Measurements from ENCODE around the gene ESYT1. TPM values are rescaled to one million over a fixed set of nuclear protein-coding genes. Genes with fewer than 3 reads are reported as not detected.

ESYT1 gene
- total and polyA plus RNA-seq, 10 of the 15 experiments (the other 5 are each of a cell fraction or from before 2014, with no cell fraction given): 47.5 to 120 (median 87.1) TPM

- DNase-seq (ENCODE audit: low read depth, low spot score): no peak
- Histone ChIP-seq H4K20me1 (ENCODE audit: control insufficient read depth, insufficient read depth) (no peaks in the 10 kb centered on the region; the same call in 1 of the 2 replicates), H3K27me3 (replicated peaks in 1 of 2; ENCODE audit: control insufficient read depth in 2 of 2, insufficient read depth in 2 of 2, low read length in 1 of 2) (no peaks in the 10 kb centered on the region), H3K9me3 (replicated peaks; ENCODE audit: control insufficient read depth, insufficient read depth, low read length) (no peaks in the 10 kb centered on the region), H3K36me3 (ENCODE audit: control insufficient read depth in 2 of 2, insufficient read depth in 2 of 2, low read length in 1 of 2) (no peaks in the 10 kb centered on the region), H3K27ac (ENCODE audit: control insufficient read depth, insufficient read depth) (peak overlapping the region; percentile 91; the same call in 1 of the 2 replicates), H3K4me1 (ENCODE audit: control insufficient read depth, insufficient read depth, low read length) (0 out of 2 replicates have a peak, but pooled peaks cover 4% of the 10 kb centered on the region), H3K4me2 (ENCODE audit: control insufficient read depth, insufficient read depth) (peak overlapping the region; percentile 99), H3K9ac (ENCODE audit: control insufficient read depth, insufficient read depth, low read length) (peak overlapping the region; percentile 87), H3K79me2 (ENCODE audit: control insufficient read depth, insufficient read depth, low read length) (peaks cover 27% of the 10 kb centered on the region), H2AFZ (ENCODE audit: control insufficient read depth, low read depth, low read length) (peak overlapping the region; percentile 65), H3K4me3 (peak overlapping the region; percentile 50; the same call in 1 of the 2 replicates)
- TF ChIP-seq E2F8 (IDR thresholded peaks at IDR 0.05; ENCODE audit: low read depth, partially characterized antibody) (no peak), FOS (IDR thresholded peaks at IDR 0.05; ENCODE audit: borderline replicate concordance, extremely low read depth, insufficient read length) (no peak), ZNF622 (IDR thresholded peaks at IDR 0.05) (no peak), JUNB (IDR thresholded peaks at IDR 0.05) (no peak), IKZF1 (conservative IDR thresholded peaks at IDR 0.05) (no peak), EP300 (IDR thresholded peaks at IDR 0.05; ENCODE audit: borderline replicate concordance in 1 of 2, control insufficient read depth in 1 of 2, low read depth in 2 of 2, low read length in 2 of 2) (no peak), EGR1 (IDR thresholded peaks at IDR 0.05; ENCODE audit: borderline replicate concordance in 1 of 2, low read depth in 2 of 2, low read length in 2 of 2) (no peak), USF2 (IDR thresholded peaks at IDR 0.05; ENCODE audit: borderline replicate concordance, low read depth, low read length) (no peak), RFX5 (IDR thresholded peaks at IDR 0.05; ENCODE audit: low read depth, low read length) (no peak), BHLHE40 (IDR thresholded peaks at IDR 0.05; ENCODE audit: borderline replicate concordance in 1 of 2, low read depth in 2 of 2, low read length in 1 of 2) (no peak), IRF4 (IDR thresholded peaks at IDR 0.05; ENCODE audit: low read depth, low read length) (no peak)
- no peak for FAIRE-seq
- ATAC-seq: no peak
- POLR2A ChIA-PET: interaction anchor here (0.7 to 7.7 kb wide), 6 partner anchors 31 to 126 kb away, joined by 3 to 68 read pairs (median 28); partner anchors contain the start of genes ESYT1, MYL6, RNF41 and ZC3H10
- no TSS peak for BruUV-seq (replicated peaks)
- SMC1A ChIA-PET (ENCODE audit: uncharacterized antibody, unreplicated experiment): interaction anchor here (0.7 to 6.2 kb wide), 7 partner anchors 16 to 76 kb away, joined by 3 to 68 read pairs (median 11); partner anchors contain the start of genes ESYT1, RNF41 and ZC3H10
- RAD21 ChIA-PET (ENCODE audit: unreplicated experiment): interaction anchor here (0.6 to 4.6 kb wide), 7 partner anchors 12 to 453 kb away, joined by 3 to 98 read pairs (median 32); partner anchors contain the start of genes ESYT1, RNF41, STAT2 and ZC3H10
- intact Hi-C loops (cut with micrococcal nuclease; ENCODE audit: unreplicated experiment) (loop anchor here (1.0 to 10.0 kb wide), 3 partner anchors 64 to 404 kb away; no protein-coding TSS in a partner anchor), in situ Hi-C loops (cut with MboI) (loop anchor here (5.0 kb wide), 1 partner anchor 277 kb away; the partner anchor contains the start of gene SPRYD4)
- WGBS (ENCODE audit: insufficient coverage, insufficient replicate concordance, low lambda C conversion rate, missing lambda C conversion rate): 23% methylated on average over 9 of the region's 9 CpGs
- CTCF ChIA-PET: interaction anchor here (1.0 to 8.9 kb wide), 13 partner anchors 11 to 283 kb away, joined by 3 to 129 read pairs (median 6); partner anchors contain the start of genes ESYT1, MYL6, PA2G4 and RNF41
Observed at GRCh38 chr12:56190695-56191155, 62.7 kb downstream of the ESYT1 start.
